Pancreas (tissue), 10 donors: ENCODE measurements around the gene LZTS2. TPM values are rescaled to one million over a fixed set of nuclear protein-coding genes. Genes with fewer than 3 reads are reported as not detected.

Source experiments
- ATAC-seq, 4 donors: fragments of 200-7000 bp; cut with Tn5 transposase; one replicate each; pipeline versions ENCODE4 v1.8.0 to v1.9.1; 2020; ENCODE audit warnings: mild to moderate bottlenecking in 4 of 4, moderate library complexity in 4 of 4
- DNase-seq, 6 donors: peaks; one replicate each; pipeline ENCODE4 v3.0.0-alpha.2; 2020
- FAIRE-seq: peaks from 2 replicates; lab custom pipeline; 2012; peaks lifted over from hg19 to GRCh38; lab: Jason Lieb, UNC
- H3K27ac ChIP-seq, 4 donors: fragments of 200-600 bp; sonication (generic); 1 replicate in 3 of 4; 2 replicates in 1 of 4; pipeline versions ENCODE4 v1.5.0 to v1.8.0; 2020
- H3K27me3 ChIP-seq, 4 donors: fragments of 200-600 bp; one replicate each; pipeline ENCODE4 v1.8.0; 2021
- H3K36me3 ChIP-seq, 3 donors: fragments of 200-600 bp; sonication (generic) in 1 of 3; one replicate each; pipeline versions ENCODE4 v1.5.0 to v1.8.0; 2020 to 2021
- H3K4me1 ChIP-seq, 3 donors: fragments of 200-600 bp; one replicate each; pipeline ENCODE4 v1.8.0; 2021
- H3K4me3 ChIP-seq, 4 donors: fragments of 200-600 bp; sonication (generic) in 2 of 4; one replicate each; pipeline versions ENCODE4 v1.5.0 to v1.8.0; 2020 to 2021
- H3K9me3 ChIP-seq, 4 donors: fragments of 200-600 bp; one replicate each; pipeline ENCODE4 v1.8.0; 2021
- CTCF ChIP-seq, 4 donors: fragments of 200-600 bp; sonication (generic) in 3 of 4; IDR thresholded peaks; one replicate each; pipeline versions ENCODE4 v1.5.0 to v1.8.0; 2021; ENCODE audit warnings: antibody characterized with exemption in 4 of 4
- WGBS, 2 donors: extraction: QIAGEN DNeasy Blood & Tissue Kit; methylation state at CpG; one replicate each; pipeline ENCODE4 v1.1.7; 2013; 5-methylcytosine and 5-hydroxymethylcytosine counted together
- intact Hi-C, 3 donors: fragments of 100-400 bp; cut with DNase I; formaldehyde crosslinking; loops; one replicate each; pipeline versions ENCODE4 v1.11.1 to v1.14.2; 2022
- polyA plus RNA-seq, 2 donors: library from polyadenylated mRNA; stranded (reverse); fragments of 200-250 nt; gene quantifications; one replicate each; pipeline ENCODE4 v1.2.3, GENCODE V29; 2013
- total RNA-seq, 6 donors: library from RNA; stranded (reverse); fragmentation: NEBNext Ultra II Directional in 4 of 6; extraction: Animal tissue kit (Norgen Biotek cat#: 25700) in 4 of 6; gene quantifications; one replicate each; pipeline versions ENCODE4 v1.2.1 to v1.2.4, GENCODE V29; 2021 to 2023
- donor health status: healthy with polysubstance abuse.
- donor health status: DM: no; HTN: no; CAD: no; lungs with moderate emphysema.
- donor health status: DM: no; HTN: no; CAD: no.
- donor health status: control.
- donor health status: control.
- donor health status: Bipolar disorder and iron deficiency.
- donor health status: DM: yes; HTN: yes; CAD: no.
- donor health status: DM: no; HTN: no; CAD: no.
- donor health status: DM: no; HTN: no; CAD: no.
- donor health status: DM: yes; HTN: yes; CAD: no.

The LZTS2 gene
- total and polyA plus RNA-seq, 8 donors = 10.5 to 52.2 (median 17.3) TPM

GRCh38 chr10:101015582-101015973, 16.0 kb downstream of the LZTS2 start:
- H3K36me3 ChIP-seq = no peaks in the 10 kb centered on the region
- 69 to 82% methylated on average over 8 of the region's 8 CpGs for WGBS, 2 donors
- peaks cover 0 to 5% (median 0%) of the 10 kb centered on the region in 3 donors for H3K4me1 ChIP-seq
- no peak overlapping the region for H3K27ac ChIP-seq
- DNase-seq = no peak
- H3K27me3 ChIP-seq = no peaks in the 10 kb centered on the region
- intact Hi-C loops = no loop called here
- no peak for FAIRE-seq
- H3K4me3 ChIP-seq = no peak overlapping the region
- no peak for ATAC-seq
- H3K9me3 ChIP-seq = no peaks in the 10 kb centered on the region
- no peak for TF ChIP-seq CTCF (IDR thresholded peaks at IDR 0.05)

- Histone ChIP-seq H3K36me3 (no peaks in the 10 kb centered on the region), H3K4me3 (no peak overlapping the region), H3K4me1 (peaks cover 0 to 5% (median 0%) of the 10 kb centered on the region in 3 donors), H3K27me3 (no peaks in the 10 kb centered on the region), H3K9me3 (no peaks in the 10 kb centered on the region), H3K27ac (no peak overlapping the region)
- WGBS, 2 donors = 56 to 69% methylated on average over 4 to 5 of the region's 5 CpGs
- FAIRE-seq (no peak), ATAC-seq (no peak), DNase-seq (no peak)
- intact Hi-C loops = no loop called here
- no peak for TF ChIP-seq CTCF (IDR thresholded peaks at IDR 0.05)
These were observed 17.2 kb downstream of the LZTS2 start for GRCh38 chr10:101016814-101017213.

- FAIRE-seq = no peak
- DNase-seq = peak in 1 of 6 donors; percentile 27
- H3K27me3 ChIP-seq = no peaks in the 10 kb centered on the region
- 68 to 72% methylated on average over 20 of the region's 20 CpGs for WGBS, 2 donors
- no peak overlapping the region for H3K27ac ChIP-seq
- intact Hi-C loops = no loop called here
- no peaks in the 10 kb centered on the region for H3K9me3 ChIP-seq
- peaks cover 0 to 2% (median 0%) of the 10 kb centered on the region in 3 donors for H3K4me1 ChIP-seq
- no peak for TF ChIP-seq CTCF (IDR thresholded peaks at IDR 0.05)
- no peaks in the 10 kb centered on the region for H3K36me3 ChIP-seq
- no peak for ATAC-seq
- no peak overlapping the region for H3K4me3 ChIP-seq
These were observed 18.6 kb downstream of the LZTS2 start for GRCh38 chr10:101018118-101018599.

GRCh38 chr10:101018600-101019439, 19.2 kb downstream of the LZTS2 start:
- no peaks in the 10 kb centered on the region for H3K36me3 ChIP-seq
- 20 to 22% methylated on average over 45 of the region's 45 CpGs for WGBS, 2 donors
- ATAC-seq = peak; percentile 71 to 87 (median 82)
- no peaks in the 10 kb centered on the region for H3K4me1 ChIP-seq
- no peak for FAIRE-seq
- H3K27ac ChIP-seq = no peak overlapping the region
- TF ChIP-seq CTCF (IDR thresholded peaks at IDR 0.05) = peak; percentile 35 to 70 (median 60)
- DNase-seq = peak; percentile 65 to 94 (median 86)
- intact Hi-C loops = no loop called here
- no peaks in the 10 kb centered on the region for H3K27me3 ChIP-seq
- H3K4me3 ChIP-seq = no peak overlapping the region
- no peaks in the 10 kb centered on the region for H3K9me3 ChIP-seq

- no peaks in the 10 kb centered on the region for H3K27me3 ChIP-seq
- TF ChIP-seq CTCF (IDR thresholded peaks at IDR 0.05) = no peak
These were observed 19.8 kb downstream of the LZTS2 start for GRCh38 chr10:101019440-101019703.

More at GRCh38 chr10:101019440-101019703, 19.8 kb downstream of the LZTS2 start:
- Histone ChIP-seq H3K36me3 (no peaks in the 10 kb centered on the region), H3K4me3 (no peak overlapping the region), H3K4me1 (no peaks in the 10 kb centered on the region), H3K27ac (no peak overlapping the region), H3K9me3 (no peaks in the 10 kb centered on the region)
- WGBS, 2 donors = 48 to 51% methylated on average over 2 of the region's 2 CpGs
- intact Hi-C loops = no loop called here
- FAIRE-seq (no peak), ATAC-seq (no peak), DNase-seq (no peak)
